K562 (cell line): ENCODE data around the gene C17orf113. TPM values are rescaled to one million over a fixed set of nuclear protein-coding genes. Genes with fewer than 3 reads are reported as not detected.

Experiments
- ATAC-seq: fragments of 200-7000 bp; cut with Tn5 transposase; 3 replicates; pipeline ENCODE4 v1.9.1; 2020; ENCODE audit warnings: moderate library complexity
- BruUV-seq: library from RNA; stranded (reverse); fragments of 400-500 nt; replicated peaks from 2 replicates; lab custom pipeline; 2021; lab: Mats Ljungman, UMichigan
- CTCF ChIA-PET: fragments of 300-600 bp; formaldehyde crosslinking; extraction: SDS; loops from one replicate; lab custom pipeline; 2021; ENCODE audit warnings: low intra/inter-chr PET ratio; lab: Yijun Ruan, JAX
- POLR2A ChIA-PET: fragments of 300-600, 350-650 bp; sonication (Branson Sonifier 250); formaldehyde crosslinking; extraction: SDS; loops from one replicate; lab custom pipeline; 2021; ENCODE audit warnings: antibody characterized with exemption, inconsistent platforms; lab: Yijun Ruan, JAX
- DNase-seq, 4 experiments: peaks; one replicate each; pipeline versions ENCODE4 v3.0.0 to v3.0.0-alpha.2; 2011 to 2018; ENCODE audit warnings: low spot score in 3 of 4, mixed read lengths in 3 of 4; ENCODE audit errors: extremely low read depth in 1 of 4
- FAIRE-seq: peaks from 2 replicates; lab custom pipeline; 2011; peaks lifted over from hg19 to GRCh38; lab: Jason Lieb, UNC
- H2AFZ ChIP-seq: 2 replicates; pipeline ENCODE4 v1.6.0; 2011; ENCODE audit warnings: low read depth, low read length, control low read depth, inconsistent platforms
- H3K27ac ChIP-seq: fragments of 200-600 bp; 3 replicates; pipeline ENCODE4 v1.8.0; 2011; ENCODE audit warnings: low read depth, mild to moderate bottlenecking, control low read depth, inconsistent platforms, low read length, moderate library complexity, mixed read lengths; ENCODE audit errors: extremely low read depth
- H3K27me3 ChIP-seq, 2 experiments: fragments of 300-600 bp in 1 of 2; 2 replicates in 1 of 2; 3 replicates in 1 of 2; pipeline versions ENCODE4 v1.6.0 to v1.8.0; 2011; ENCODE audit warnings: inconsistent platforms in 2 of 2, low read length in 2 of 2, mild to moderate bottlenecking in 1 of 2, mixed read lengths in 1 of 2, moderate library complexity in 1 of 2; ENCODE audit not compliant: control insufficient read depth in 2 of 2, insufficient read depth in 2 of 2
- H3K36me3 ChIP-seq: fragments of 300-600 bp; 3 replicates; pipeline ENCODE4 v1.8.0; 2011; ENCODE audit warnings: mild to moderate bottlenecking, low read length, inconsistent platforms; ENCODE audit not compliant: control insufficient read depth, insufficient read depth
- H3K4me1 ChIP-seq, 2 experiments: fragments of 200-600 bp in 1 of 2; replicated peaks in 1 of 2; 2 replicates in 1 of 2; 3 replicates in 1 of 2; pipeline versions ENCODE4 v1.5.1 to v1.8.0; 2011; ENCODE audit warnings: inconsistent platforms in 2 of 2, low read length in 2 of 2, mild to moderate bottlenecking in 1 of 2, mixed read lengths in 1 of 2, moderate library complexity in 1 of 2; ENCODE audit not compliant: control insufficient read depth in 2 of 2, insufficient read depth in 2 of 2
- H3K4me2 ChIP-seq: 2 replicates; pipeline ENCODE4 v1.6.1; 2011; ENCODE audit warnings: low read length, control low read depth, inconsistent platforms, mixed read lengths; ENCODE audit not compliant: insufficient read depth
- H3K4me3 ChIP-seq: fragments of 200-600 bp; sonication (generic), shearing (Covaris generic); 2 replicates; pipeline ENCODE4 v1.5.1; 2016; ENCODE audit warnings: control low read depth, inconsistent platforms
- H3K79me2 ChIP-seq: fragments of 200-600 bp; 3 replicates; pipeline ENCODE4 v1.8.0; 2011; ENCODE audit warnings: low read length, inconsistent platforms; ENCODE audit not compliant: control insufficient read depth, insufficient read depth
- H3K9ac ChIP-seq, 2 experiments: 2 replicates each; pipeline versions ENCODE4 v1.6.0 to v1.6.1; 2011; ENCODE audit warnings: low read depth in 2 of 2, low read length in 2 of 2, control low read depth in 1 of 2, inconsistent platforms in 1 of 2, mild to moderate bottlenecking in 1 of 2, mixed read lengths in 1 of 2; ENCODE audit not compliant: insufficient read depth in 1 of 2
- H3K9me1 ChIP-seq: one replicate; pipeline ENCODE4 v1.6.0; 2011; ENCODE audit warnings: inconsistent platforms, mild to moderate bottlenecking, low read length, moderate library complexity; ENCODE audit not compliant: control insufficient read depth, insufficient read depth
- H3K9me3 ChIP-seq: replicated peaks from 2 replicates; pipeline ENCODE4 v1.5.1; 2011; ENCODE audit warnings: low read depth, low read length, inconsistent platforms; ENCODE audit not compliant: control insufficient read depth, insufficient read depth
- H4K20me1 ChIP-seq: replicated peaks from 2 replicates; pipeline ENCODE4 v1.6.1; 2011; ENCODE audit warnings: low read length, inconsistent platforms, mixed read lengths; ENCODE audit not compliant: control insufficient read depth, insufficient read depth
- ADNP ChIP-seq: fragments of 200-800 bp; sonication (Bioruptor generic); IDR thresholded peaks from 2 replicates; pipeline ENCODE4 v1.6.1; 2016; ENCODE audit warnings: missing genetic modification characterization, missing compliant biosample characterization
- CBX1 ChIP-seq: sonication (generic); IDR thresholded peaks from 2 replicates; pipeline ENCODE4 v1.6.1; 2016; ENCODE audit warnings: antibody characterized with exemption, low read depth, mild to moderate bottlenecking
- CEBPB ChIP-seq: fragments of 450-650 bp; IDR thresholded peaks from 2 replicates; pipeline ENCODE4 v1.6.1; 2016; ENCODE audit warnings: missing genetic modification characterization, missing compliant biosample characterization
- HDAC1 ChIP-seq, 2 experiments: fragments of 450-650 bp; IDR thresholded peaks; 2 replicates each; pipeline ENCODE4 v1.6.1; 2016 to 2017; ENCODE audit warnings: inconsistent platforms in 1 of 2, mild to moderate bottlenecking in 1 of 2, moderate library complexity in 1 of 2
- HMG20A ChIP-seq: fragments of 450-650 bp; formaldehyde crosslinking; conservative IDR thresholded peaks from 2 replicates; pipeline ENCODE4 v1.4.0; 2020; ENCODE audit warnings: mild to moderate bottlenecking, mixed read lengths
- ILF3 ChIP-seq: fragments of 450-650 bp; IDR thresholded peaks from 2 replicates; pipeline ENCODE4 v1.6.1; 2018; ENCODE audit warnings: antibody characterized with exemption, mild to moderate bottlenecking, moderate library complexity, borderline replicate concordance
- MNT ChIP-seq, 2 experiments: fragments of 450-650 bp; conservative IDR thresholded peaks; 2 replicates each; pipeline ENCODE4 v1.6.1; 2017; ENCODE audit warnings: mild to moderate bottlenecking in 2 of 2, moderate library complexity in 2 of 2
- NFIC ChIP-seq: fragments of 450-650 bp; IDR thresholded peaks from 2 replicates; pipeline ENCODE4 v1.6.1; 2017; ENCODE audit warnings: mild to moderate bottlenecking, inconsistent platforms
- NR2C1 ChIP-seq, 2 experiments: fragments of 450-650 bp; IDR thresholded peaks; 2 replicates each; pipeline ENCODE4 v1.6.1; 2017; ENCODE audit warnings: mild to moderate bottlenecking in 2 of 2, antibody characterized with exemption in 1 of 2, inconsistent platforms in 1 of 2, missing compliant biosample characterization in 1 of 2, missing genetic modification characterization in 1 of 2
- RFX7 ChIP-seq: fragments of 250-450 bp; sonication (Bioruptor Pico); IDR thresholded peaks from 2 replicates; pipeline ENCODE4 v1.5.1; 2021; ENCODE audit warnings: mild to moderate bottlenecking
- ZBTB43 ChIP-seq: sonication (generic); formaldehyde crosslinking; IDR thresholded peaks from 2 replicates; pipeline ENCODE4 v1.8.0; 2023; ENCODE audit warnings: mild to moderate bottlenecking, missing genetic modification reagents
- ZNF143 ChIP-seq: sonication (generic); formaldehyde crosslinking; IDR thresholded peaks from 2 replicates; pipeline ENCODE4 v1.9.0; 2022; ENCODE audit warnings: mild to moderate bottlenecking, missing genetic modification reagents
- ZNF280B ChIP-seq: fragments of 250-450 bp; sonication (Bioruptor Pico); IDR thresholded peaks from 2 replicates; pipeline ENCODE4 v1.5.1; 2021; ENCODE audit warnings: mild to moderate bottlenecking
- WGBS: fragments of 100-300 bp; shearing (Covaris generic); methylation state at CpG from one replicate; pipeline ENCODE4 v1.1.6; 2016; ENCODE audit warnings: low coverage, mixed read lengths; ENCODE audit not compliant: insufficient coverage; ENCODE audit errors: missing lambda C conversion rate; 5-methylcytosine and 5-hydroxymethylcytosine counted together
- in situ Hi-C: fragments of 300-500 bp; cut with MboI; formaldehyde crosslinking; loops from 4 replicates; pipeline ENCODE4 v1.15.0; 2018; ENCODE audit warnings: inconsistent platforms, mixed read lengths
- intact Hi-C: fragments of 100-400 bp; cut with micrococcal nuclease; formaldehyde crosslinking; loops from 2 replicates; pipeline ENCODE4 v1.14.2; 2022
- polyA plus RNA-seq, 8 experiments: library from polyadenylated mRNA; depleted of rRNA in 4 of 8; stranded (reverse) in 5 of 8; unstranded in 3 of 8; fragments of >200 nt; fragmentation: Nextera tagmentation in 2 of 8; fragmentation: Illumina TruSeq in 1 of 8; extraction: Ambion mirVana in 2 of 8; extraction: Trizol in 1 of 8; gene quantifications; 2 replicates each; pipeline versions ENCODE4 v1.2.1 to v1.2.3, GENCODE V29; 2011 to 2014; ENCODE audit warnings: inconsistent platforms in 1 of 8, missing spikeins in 1 of 8
- total RNA-seq, 7 experiments: library from RNA; depleted of rRNA in 6 of 7; stranded (reverse); fragments of >200 nt in 6 of 7; fragmentation: Illumina TruSeq in 2 of 7; extraction: Trizol in 2 of 7; gene quantifications; 2 replicates each; pipeline versions ENCODE4 v1.2.1 to v1.2.3, GENCODE V29; 2011 to 2021; ENCODE audit warnings: low replicate concordance in 1 of 7

Gene C17orf113
- total and polyA plus RNA-seq, 9 of the 15 experiments (the other 6 are each of a cell fraction or from before 2014, with no cell fraction given) = 0.10 to 1.2 (median 0.31) TPM

- TF ChIP-seq ZBTB43 (CRISPR knock-in tag) (no peak), ZNF280B (CRISPR knock-in tag) (no peak)
Observed at GRCh38 chr17:41992576-41992975, 57.8 kb downstream of the C17orf113 start (continued).

GRCh38 chr17:41989702-41990419 is 60.5 kb downstream of the C17orf113 start:
- H3K4me2 ChIP-seq = no peak overlapping the region
- in situ Hi-C loops (no loop called here), intact Hi-C loops (no loop called here)
- ATAC-seq = no peak
- H3K79me2 ChIP-seq = no peaks in the 10 kb centered on the region
- FAIRE-seq = peak; percentile 19
- H3K36me3 ChIP-seq = peaks cover 95% of the 10 kb centered on the region
- H3K4me3 ChIP-seq = no peak overlapping the region
- no peaks in the 10 kb centered on the region for H3K27me3 ChIP-seq
- H4K20me1 ChIP-seq = no peaks in the 10 kb centered on the region
- no peak overlapping the region for H2AFZ ChIP-seq
- H3K27ac ChIP-seq = no peak overlapping the region
- POLR2A ChIA-PET = interaction anchor here (0.6 to 3.8 kb wide), 7 partner anchors 9 to 1787 kb away, joined by 3 to 16 read pairs (median 4); no protein-coding TSS in a partner anchor
- no peak for DNase-seq
- no peaks in the 10 kb centered on the region for H3K9me1 ChIP-seq
- no peak overlapping the region for H3K9ac ChIP-seq
- no peaks in the 10 kb centered on the region for H3K4me1 ChIP-seq
- CTCF ChIA-PET = no interaction called here
- no TSS peak for BruUV-seq
- 71% methylated on average over 3 of the region's 5 CpGs for WGBS
- no peaks in the 10 kb centered on the region for H3K9me3 ChIP-seq
- TF ChIP-seq HMG20A (CRISPR knock-in tag) (no peak), HDAC1 (IDR thresholded peaks at IDR 0.05) (no peak), RFX7 (CRISPR knock-in tag) (no peak), ADNP (tag) (no peak), ZNF143 (CRISPR knock-in tag) (no peak), NFIC (no peak), CBX1 (no peak), ILF3 (no peak), MNT (conservative IDR thresholded peaks at IDR 0.05) (no peak), NR2C1 (IDR thresholded peaks at IDR 0.05) (no peak), NR2C1 (tag; IDR thresholded peaks at IDR 0.05) (no peak), CEBPB (tag) (no peak)
